CD14-positive monocyte (primary cell): Measurements from ENCODE around the gene KCTD7. TPM values are rescaled to one million over a fixed set of nuclear protein-coding genes. Genes with fewer than 3 reads are reported as not detected.

Source experiments
- DNase-seq, 3 donors: peaks; one replicate each; pipeline ENCODE4 v3.0.0-alpha.2; 2011 to 2022
- H2AFZ ChIP-seq: 2 replicates; pipeline ENCODE4 v1.6.0; 2012; ENCODE audit warnings: mild to moderate bottlenecking, low read depth, low read length, inconsistent platforms; ENCODE audit not compliant: insufficient read depth, poor library complexity, severe bottlenecking
- H3K27ac ChIP-seq, 2 donors: 1 replicate in 1 of 2; 2 replicates in 1 of 2; pipeline ENCODE4 v1.5.1; 2012 to 2013; ENCODE audit warnings: low read length in 2 of 2, control low read depth in 1 of 2, inconsistent platforms in 1 of 2, low read depth in 1 of 2, mild to moderate bottlenecking in 1 of 2
- H3K27me3 ChIP-seq, 2 donors: one replicate each; pipeline versions ENCODE4 v1.6.0 to v1.6.1; 2011 to 2013; ENCODE audit warnings: low read length in 2 of 2; ENCODE audit not compliant: control insufficient read depth in 2 of 2, insufficient read depth in 2 of 2
- H3K36me3 ChIP-seq, 2 donors: replicated peaks in 1 of 2; 1 replicate in 1 of 2; 2 replicates in 1 of 2; pipeline versions ENCODE4 v1.5.1 to v1.6.1; 2012 to 2013; ENCODE audit warnings: low read length in 2 of 2, control low read depth in 1 of 2, inconsistent platforms in 1 of 2, mild to moderate bottlenecking in 1 of 2; ENCODE audit not compliant: insufficient read depth in 2 of 2, control insufficient read depth in 1 of 2
- H3K4me1 ChIP-seq, 2 donors: 1 replicate in 1 of 2; 2 replicates in 1 of 2; pipeline versions ENCODE4 v1.5.1 to v1.6.1; 2012 to 2013; ENCODE audit warnings: low read length in 2 of 2, control low read depth in 1 of 2, inconsistent platforms in 1 of 2, mild to moderate bottlenecking in 1 of 2, moderate library complexity in 1 of 2; ENCODE audit not compliant: insufficient read depth in 2 of 2, control insufficient read depth in 1 of 2
- H3K4me2 ChIP-seq: replicated peaks from 2 replicates; pipeline ENCODE3; 2012; ENCODE audit warnings: low read length, moderate library complexity, mild to moderate bottlenecking; ENCODE audit not compliant: poor library complexity, severe bottlenecking; ENCODE audit errors: extremely low read depth
- H3K4me3 ChIP-seq, 3 experiments: fragments of 200-600 bp in 1 of 3; sonication (generic) in 1 of 3; replicated peaks in 1 of 3; 1 replicate in 2 of 3; 2 replicates in 1 of 3; pipeline ENCODE4 v1.5.1; 2011 to 2013; ENCODE audit warnings: low read length in 3 of 3, mild to moderate bottlenecking in 3 of 3, control low read depth in 2 of 3, low read depth in 2 of 3, inconsistent platforms in 1 of 3, moderate library complexity in 1 of 3
- H3K79me2 ChIP-seq: 2 replicates; pipeline ENCODE4 v1.6.0; 2012; ENCODE audit warnings: mild to moderate bottlenecking, control low read depth, inconsistent platforms, low read length, moderate library complexity; ENCODE audit not compliant: insufficient read depth
- H3K9ac ChIP-seq: 2 replicates; pipeline ENCODE4 v1.6.0; 2017; ENCODE audit warnings: low read length, mild to moderate bottlenecking; ENCODE audit not compliant: insufficient read depth, poor library complexity, severe bottlenecking
- H3K9me3 ChIP-seq, 2 donors: replicated peaks in 1 of 2; 1 replicate in 1 of 2; 2 replicates in 1 of 2; pipeline versions ENCODE4 v1.5.1 to v1.6.1; 2012 to 2013; ENCODE audit warnings: low read length in 2 of 2, control low read depth in 1 of 2; ENCODE audit not compliant: control insufficient read depth in 1 of 2, insufficient read depth in 1 of 2
- H4K20me1 ChIP-seq: 2 replicates; pipeline ENCODE4 v1.6.0; 2012; ENCODE audit warnings: mild to moderate bottlenecking, low read length, control low read depth, moderate library complexity; ENCODE audit not compliant: insufficient read depth
- H3K27ac Mint-ChIP-seq, 7 donors: one replicate each; pipeline ENCODE4 v1.8.0; 2020; ENCODE audit warnings: mild to moderate bottlenecking in 7 of 7, mixed read lengths in 7 of 7, moderate library complexity in 6 of 7, inconsistent platforms in 2 of 7
- H3K27me3 Mint-ChIP-seq, 3 donors: one replicate each; pipeline ENCODE4 v1.8.0; 2021 to 2022; ENCODE audit warnings: low read depth in 3 of 3, mild to moderate bottlenecking in 3 of 3, mixed read lengths in 3 of 3, moderate library complexity in 3 of 3, inconsistent platforms in 1 of 3
- H3K36me3 Mint-ChIP-seq, 2 donors: one replicate each; pipeline ENCODE4 v1.8.0; 2020; ENCODE audit warnings: mixed read lengths in 2 of 2, inconsistent platforms in 1 of 2, mild to moderate bottlenecking in 1 of 2
- H3K4me1 Mint-ChIP-seq: one replicate; pipeline ENCODE4 v1.8.0; 2020; ENCODE audit warnings: mild to moderate bottlenecking, mixed read lengths
- H3K4me3 Mint-ChIP-seq, 2 donors: one replicate each; pipeline ENCODE4 v1.8.0; 2020; ENCODE audit warnings: mild to moderate bottlenecking in 2 of 2, mixed read lengths in 2 of 2, moderate library complexity in 1 of 2
- H3K9me3 Mint-ChIP-seq, 7 donors: one replicate each; pipeline ENCODE4 v1.8.0; 2020 to 2022; ENCODE audit warnings: mixed read lengths in 7 of 7, mild to moderate bottlenecking in 6 of 7, moderate library complexity in 6 of 7, inconsistent platforms in 2 of 7
- WGBS: methylation state at CpG from one replicate; pipeline ENCODE4 v1.1.5; 2013; ENCODE audit warnings: missing lambda C conversion rate; ENCODE audit not compliant: insufficient coverage; 5-methylcytosine and 5-hydroxymethylcytosine counted together
- intact Hi-C, 2 donors: fragments of 100-400 bp; cut with micrococcal nuclease; formaldehyde crosslinking; loops; one replicate each; pipeline versions ENCODE4 v1.15.0 to v1.15.1; 2023
- polyA plus RNA-seq, 3 donors: library from polyadenylated mRNA; depleted of rRNA in 1 of 3; unstranded in 2 of 3; stranded (reverse) in 1 of 3; fragments of 300-500 nt in 2 of 3; fragments of >200 nt in 1 of 3; fragmentation: Illumina TruSeq in 2 of 3; gene quantifications; 1 replicate in 2 of 3; 2 replicates in 1 of 3; pipeline ENCODE4 v1.2.3, GENCODE V29; 2012 to 2021
- TF ChIP-seq, protein P1 (sequence below): fragments of 200-600 bp; IDR thresholded peaks from one replicate; pipeline ENCODE4 v1.8.0; 2022; ENCODE audit warnings: antibody characterized with exemption, mild to moderate bottlenecking

KCTD7 gene
- polyA plus RNA-seq, 3 donors = 1.8 to 9.2 (median 2.7) TPM

DNA sequence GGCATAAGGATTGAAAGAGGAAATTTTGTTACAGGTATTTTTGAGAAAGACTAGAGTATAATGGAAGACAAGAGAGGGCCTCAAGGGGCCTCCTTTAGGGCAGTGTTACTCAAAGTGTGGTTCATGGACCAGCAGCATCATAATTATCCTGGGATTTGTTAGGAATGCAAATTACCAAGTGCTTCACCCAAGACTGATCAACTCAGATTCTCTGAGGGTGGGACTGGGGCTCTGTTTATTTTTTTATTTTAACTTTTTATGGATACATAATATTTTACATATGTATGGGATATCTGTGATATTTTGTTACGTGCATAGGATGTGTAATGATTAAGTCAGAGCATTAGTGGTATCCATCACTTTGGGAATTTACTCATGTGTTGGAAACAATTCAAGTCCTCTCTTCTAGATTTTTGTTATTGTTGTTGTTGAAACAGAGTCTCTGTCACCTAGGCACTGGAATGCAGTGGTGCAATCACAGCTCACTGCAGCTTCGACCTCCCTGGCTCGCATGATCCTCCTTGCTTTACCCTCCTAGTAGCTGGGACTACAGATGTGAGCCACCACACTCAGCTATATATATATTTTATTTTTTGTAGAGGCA, 2.2 kb upstream of the KCTD7 start:
- H3K9me3 ChIP-seq = no peaks in the 10 kb centered on the region
- peaks cover 0 to 22% of the 10 kb centered on the region in 2 donors for H3K27me3 ChIP-seq
- H3K4me3 ChIP-seq = no peak overlapping the region
- Mint-ChIP-seq H3K27me3 (peaks cover 15 to 56% (median 32%) of the 10 kb centered on the region in 3 donors), H3K9me3 (peaks cover 0 to 5% (median 0%) of the 10 kb centered on the region in 7 donors), H3K4me3 (no peak overlapping the region), H3K4me1 (peaks cover 31% of the 10 kb centered on the region), H3K36me3 (peaks cover 0 to 4% of the 10 kb centered on the region in 2 donors), H3K27ac (peak overlapping the region in 2 of 7 donors; percentile 52 to 99)
- intact Hi-C loops = loop anchor here in 1 of 2 donors (5.0 to 10.0 kb wide), 2 partner anchors 34 to 678 kb away; no protein-coding TSS in a partner anchor
- H3K79me2 ChIP-seq = peaks cover 6% of the 10 kb centered on the region
- no peaks in the 10 kb centered on the region for H4K20me1 ChIP-seq
- TF ChIP-seq, protein P1, sequence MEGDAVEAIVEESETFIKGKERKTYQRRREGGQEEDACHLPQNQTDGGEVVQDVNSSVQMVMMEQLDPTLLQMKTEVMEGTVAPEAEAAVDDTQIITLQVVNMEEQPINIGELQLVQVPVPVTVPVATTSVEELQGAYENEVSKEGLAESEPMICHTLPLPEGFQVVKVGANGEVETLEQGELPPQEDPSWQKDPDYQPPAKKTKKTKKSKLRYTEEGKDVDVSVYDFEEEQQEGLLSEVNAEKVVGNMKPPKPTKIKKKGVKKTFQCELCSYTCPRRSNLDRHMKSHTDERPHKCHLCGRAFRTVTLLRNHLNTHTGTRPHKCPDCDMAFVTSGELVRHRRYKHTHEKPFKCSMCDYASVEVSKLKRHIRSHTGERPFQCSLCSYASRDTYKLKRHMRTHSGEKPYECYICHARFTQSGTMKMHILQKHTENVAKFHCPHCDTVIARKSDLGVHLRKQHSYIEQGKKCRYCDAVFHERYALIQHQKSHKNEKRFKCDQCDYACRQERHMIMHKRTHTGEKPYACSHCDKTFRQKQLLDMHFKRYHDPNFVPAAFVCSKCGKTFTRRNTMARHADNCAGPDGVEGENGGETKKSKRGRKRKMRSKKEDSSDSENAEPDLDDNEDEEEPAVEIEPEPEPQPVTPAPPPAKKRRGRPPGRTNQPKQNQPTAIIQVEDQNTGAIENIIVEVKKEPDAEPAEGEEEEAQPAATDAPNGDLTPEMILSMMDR = no peak
- DNase-seq = peak in 2 of 3 donors; percentile 10 to 18
- 70% methylated on average over 2 of the region's 3 CpGs for WGBS
- H3K4me1 ChIP-seq = peaks cover 31 to 35% of the 10 kb centered on the region in 2 donors
- H3K9ac ChIP-seq = no peak overlapping the region
- H3K36me3 ChIP-seq = no peaks in the 10 kb centered on the region
- H2AFZ ChIP-seq = no peak overlapping the region
- no peak overlapping the region for H3K4me2 ChIP-seq
- no peak overlapping the region for H3K27ac ChIP-seq

DNA sequence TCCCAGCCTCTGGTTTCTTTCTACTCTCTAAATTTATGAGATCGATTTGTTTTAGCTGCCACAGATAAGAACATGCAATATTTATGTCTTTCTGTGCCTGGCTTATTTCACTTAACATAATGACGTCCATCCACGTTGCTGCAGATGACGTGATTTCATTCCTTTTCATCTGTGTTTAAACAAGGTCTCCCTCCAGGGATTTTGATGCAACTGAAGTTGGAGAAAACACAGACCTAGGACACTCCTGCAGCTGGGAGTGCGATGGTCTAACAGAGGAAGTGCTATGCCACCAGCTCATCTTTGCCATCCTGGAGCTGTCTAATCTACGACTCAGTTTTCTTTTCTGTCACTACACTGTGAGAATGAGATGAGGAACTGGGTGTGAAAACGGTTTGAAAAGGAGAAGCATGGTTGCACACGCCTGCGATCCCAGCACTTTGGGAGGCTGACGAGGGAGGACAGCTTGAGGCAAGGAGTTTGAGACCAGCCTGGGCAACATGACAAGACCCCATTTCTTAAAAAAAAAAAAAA, 1.5 kb upstream of the KCTD7 start:
- no peak overlapping the region for H3K9ac ChIP-seq
- peak overlapping the region; percentile 98 to 99 for H3K27ac ChIP-seq
- Mint-ChIP-seq H3K27me3 (peaks cover 11 to 54% (median 27%) of the 10 kb centered on the region in 3 donors), H3K36me3 (peaks cover 0 to 4% of the 10 kb centered on the region in 2 donors), H3K27ac (peak overlapping the region; percentile 92 to 100 (median 98)), H3K9me3 (peaks cover 0 to 5% (median 0%) of the 10 kb centered on the region in 7 donors), H3K4me3 (peak overlapping the region; percentile 85 to 89), H3K4me1 (peaks cover 39% of the 10 kb centered on the region)
- peaks cover 6% of the 10 kb centered on the region for H3K79me2 ChIP-seq
- peaks cover 0 to 22% of the 10 kb centered on the region in 2 donors for H3K27me3 ChIP-seq
- H3K4me1 ChIP-seq = peaks cover 39 to 43% of the 10 kb centered on the region in 2 donors
- peak overlapping the region in 2 of 3 experiments; percentile 81 to 88 for H3K4me3 ChIP-seq
- no peaks in the 10 kb centered on the region for H4K20me1 ChIP-seq
- DNase-seq = peak; percentile 59 to 63 (median 62)
- no peak overlapping the region for H2AFZ ChIP-seq
- H3K4me2 ChIP-seq = peak overlapping the region; percentile 38
- TF ChIP-seq, protein P1 = no peak
- H3K9me3 ChIP-seq = no peaks in the 10 kb centered on the region
- H3K36me3 ChIP-seq = no peaks in the 10 kb centered on the region
- 10% methylated on average over 5 of the region's 10 CpGs for WGBS
- intact Hi-C loops = loop anchor here in 1 of 2 donors (5.0 to 10.0 kb wide), 2 partner anchors 35 to 678 kb away; no protein-coding TSS in a partner anchor
